Tibial nerve (tissue), 4 donors: ENCODE measurements around the gene NAMPT. TPM values are rescaled to one million over a fixed set of nuclear protein-coding genes. Genes with fewer than 3 reads are reported as not detected.
A peak's percentile ranks its signal among the peaks of the same experiment; 100 is the strongest.

Experiments used
- DNase-seq, 2 donors: peaks; one replicate each; pipeline ENCODE4 v3.0.0-alpha.2; 2019; ENCODE audit warnings: low spot score in 2 of 2
- H3K27ac ChIP-seq, 4 donors: fragments of 200-600 bp; sonication (generic) in 3 of 4; one replicate each; pipeline ENCODE4 v1.5.1; 2017 to 2019; ENCODE audit warnings: mild to moderate bottlenecking in 1 of 4
- H3K27me3 ChIP-seq, 2 donors: fragments of 200-600 bp; sonication (generic) in 1 of 2; one replicate each; pipeline versions ENCODE4 v1.5.1 to v1.6.0; 2017 to 2019
- H3K36me3 ChIP-seq, 3 donors: fragments of 200-600 bp; sonication (generic); one replicate each; pipeline ENCODE4 v1.5.1; 2018 to 2019
- H3K4me1 ChIP-seq, 4 donors: fragments of 200-600 bp; sonication (generic) in 3 of 4; one replicate each; pipeline ENCODE4 v1.5.1; 2017 to 2019
- H3K4me3 ChIP-seq, 4 donors: fragments of 200-600 bp; sonication (generic) in 3 of 4; one replicate each; pipeline ENCODE4 v1.5.1; 2017 to 2019; ENCODE audit warnings: mild to moderate bottlenecking in 1 of 4, moderate library complexity in 1 of 4
- H3K9me3 ChIP-seq, 4 donors: fragments of 200-600 bp; sonication (generic) in 3 of 4; one replicate each; pipeline ENCODE4 v1.5.1; 2017 to 2019
- CTCF ChIP-seq, 5 experiments: fragments of 200-600 bp in 3 of 5; fragments of 450-650 bp in 2 of 5; sonication (generic) in 3 of 5; IDR thresholded peaks; one replicate each; pipeline ENCODE4 v1.5.1; 2016 to 2019; ENCODE audit warnings: antibody characterized with exemption in 5 of 5, mild to moderate bottlenecking in 3 of 5, moderate library complexity in 2 of 5
- EP300 ChIP-seq, 2 donors: sonication (generic); formaldehyde crosslinking; IDR thresholded peaks; one replicate each; pipeline ENCODE4 v1.6.1; 2017; ENCODE audit warnings: antibody characterized with exemption in 2 of 2, mild to moderate bottlenecking in 1 of 2
- POLR2A ChIP-seq, 2 donors: fragments of 450-650 bp; IDR thresholded peaks; one replicate each; pipeline ENCODE4 v1.6.1; 2017; ENCODE audit warnings: antibody characterized with exemption in 2 of 2, mild to moderate bottlenecking in 2 of 2, moderate library complexity in 2 of 2
- WGBS, 2 donors: methylation state at CpG; one replicate each; pipeline ENCODE4 v1.1.5; 2018; 5-methylcytosine and 5-hydroxymethylcytosine counted together
- total RNA-seq, 4 donors: library from RNA; depleted of rRNA; stranded (reverse); fragments of >200 nt; gene quantifications; one replicate each; pipeline ENCODE4 v1.1.0, GENCODE V29; 2016

NAMPT gene
- total RNA-seq, 4 donors from 2014 or later: 69.1 to 270 (median 87.3) TPM

- H3K36me3 ChIP-seq: no peaks in the 10 kb centered on the region
- H3K27ac ChIP-seq: peak overlapping the region in 1 of 4 donors; percentile 55
- no peak for DNase-seq
- peaks cover 0 to 8% (median 0%) of the 10 kb centered on the region in 4 donors for H3K4me1 ChIP-seq
- no peak for TF ChIP-seq POLR2A (IDR thresholded peaks at IDR 0.05)
- no peak overlapping the region for H3K4me3 ChIP-seq
- no peaks in the 10 kb centered on the region for H3K9me3 ChIP-seq
- no peaks in the 10 kb centered on the region for H3K27me3 ChIP-seq
- WGBS, 2 donors: 0% methylated on average over 1 of the region's 1 CpG
Measured at GRCh38 chr7:106289848-106290247, 5.1 kb upstream of the NAMPT start.

- Histone ChIP-seq H3K27ac (no peak overlapping the region), H3K9me3 (no peaks in the 10 kb centered on the region), H3K4me3 (no peak overlapping the region), H3K27me3 (no peaks in the 10 kb centered on the region), H3K36me3 (no peaks in the 10 kb centered on the region), H3K4me1 (peaks cover 0 to 14% (median 2%) of the 10 kb centered on the region in 4 donors)
- WGBS, 2 donors: 74 to 80% methylated on average over 7 of the region's 7 CpGs
- no peak for DNase-seq
- TF ChIP-seq POLR2A (IDR thresholded peaks at IDR 0.05) (no peak), CTCF (IDR thresholded peaks at IDR 0.05) (no peak)
Measured at GRCh38 chr7:106288263-106288662, 3.5 kb upstream of the NAMPT start.

- no peak overlapping the region for H3K4me3 ChIP-seq
- no peak for DNase-seq
- H3K4me1 ChIP-seq: peaks cover 0 to 18% (median 2%) of the 10 kb centered on the region in 4 donors
- H3K9me3 ChIP-seq: no peaks in the 10 kb centered on the region
- 90 to 95% methylated on average over 3 of the region's 3 CpGs for WGBS, 2 donors
- no peak for TF ChIP-seq CTCF (IDR thresholded peaks at IDR 0.05)
- TF ChIP-seq EP300 (IDR thresholded peaks at IDR 0.05): no peak
- H3K27ac ChIP-seq: peak overlapping the region in 1 of 4 donors; percentile 98
- H3K27me3 ChIP-seq: no peaks in the 10 kb centered on the region
- no peaks in the 10 kb centered on the region for H3K36me3 ChIP-seq
Measured at GRCh38 chr7:106287786-106288185, 3.0 kb upstream of the NAMPT start.

- DNase-seq: no peak
- TF ChIP-seq CTCF (IDR thresholded peaks at IDR 0.05) (no peak), POLR2A (IDR thresholded peaks at IDR 0.05) (no peak), EP300 (IDR thresholded peaks at IDR 0.05) (no peak)
- Histone ChIP-seq H3K27ac (peak overlapping the region; percentile 98 to 99 (median 98)), H3K4me1 (peaks cover 0 to 37% (median 7%) of the 10 kb centered on the region in 4 donors), H3K36me3 (no peaks in the 10 kb centered on the region), H3K9me3 (no peaks in the 10 kb centered on the region), H3K27me3 (no peaks in the 10 kb centered on the region), H3K4me3 (peak overlapping the region; percentile 70 to 92 (median 80))
- 25 to 27% methylated on average over 14 of the region's 14 CpGs for WGBS, 2 donors
Measured at GRCh38 chr7:106285855-106286492, 1.2 kb upstream of the NAMPT start.

GRCh38 chr7:106285051-106285854, 470 bp upstream of the NAMPT start:
- Histone ChIP-seq H3K36me3 (no peaks in the 10 kb centered on the region), H3K4me3 (peak overlapping the region; percentile 70 to 92 (median 80)), H3K27ac (peak overlapping the region; percentile 98 to 99 (median 98)), H3K27me3 (no peaks in the 10 kb centered on the region), H3K4me1 (peaks cover 0 to 43% (median 8%) of the 10 kb centered on the region in 4 donors), H3K9me3 (no peaks in the 10 kb centered on the region)
- peak; percentile 97 to 98 for DNase-seq
- WGBS, 2 donors: 0 to 1% methylated on average over 40 to 51 of the region's 70 CpGs
- TF ChIP-seq EP300 (IDR thresholded peaks at IDR 0.05) (peak; percentile 98 to 99), CTCF (IDR thresholded peaks at IDR 0.05) (peak in 2 of 5 experiments; percentile 30 to 43), POLR2A (IDR thresholded peaks at IDR 0.05) (peak; percentile 53 to 84)
